Astrocyte (in vitro differentiated cells and primary cell): ENCODE data around the gene NMU.

Experiments
- CTCF ChIP-seq: IDR thresholded peaks from 2 replicates; pipeline ENCODE4 v1.5.1; 2011; ENCODE audit warnings: low read depth, mild to moderate bottlenecking, inconsistent platforms, low read length, moderate library complexity; ENCODE audit not compliant: insufficient read depth
- EZH2 ChIP-seq: IDR thresholded peaks from 2 replicates; pipeline ENCODE4 v1.6.1; 2012; ENCODE audit warnings: mild to moderate bottlenecking, low read length, inconsistent platforms; ENCODE audit not compliant: insufficient read depth

GRCh38 chr4:55588160-55588559 lies 47.9 kb downstream of the NMU start:
- TF ChIP-seq CTCF, result no peak
- TF ChIP-seq EZH2, result no peak
